Glutamatergic neuron (in vitro differentiated cells): ENCODE results near the gene CDKN2B. TPM values are rescaled to one million over a fixed set of nuclear protein-coding genes. Genes with fewer than 3 reads are reported as not detected.

ENCODE experiments used
- DNase-seq: peaks from one replicate; pipeline ENCODE4 v3.0.0; 2022
- H3K27ac Mint-ChIP-seq: one replicate; pipeline ENCODE4 v1.8.0; 2020; ENCODE audit warnings: mild to moderate bottlenecking, mixed read lengths, inconsistent platforms; ENCODE audit not compliant: unreplicated experiment
- H3K27me3 Mint-ChIP-seq: one replicate; pipeline ENCODE4 v1.8.0; 2020; ENCODE audit warnings: mild to moderate bottlenecking, moderate library complexity, mixed read lengths, inconsistent platforms; ENCODE audit not compliant: unreplicated experiment
- H3K36me3 Mint-ChIP-seq: one replicate; pipeline ENCODE4 v1.8.0; 2020; ENCODE audit warnings: mild to moderate bottlenecking, mixed read lengths, inconsistent platforms; ENCODE audit not compliant: unreplicated experiment
- H3K4me1 Mint-ChIP-seq: one replicate; pipeline ENCODE4 v1.8.0; 2020; ENCODE audit warnings: mild to moderate bottlenecking, low read depth, mixed read lengths, inconsistent platforms; ENCODE audit not compliant: unreplicated experiment
- H3K4me3 Mint-ChIP-seq: one replicate; pipeline ENCODE4 v1.8.0; 2020; ENCODE audit warnings: mild to moderate bottlenecking, mixed read lengths, inconsistent platforms; ENCODE audit not compliant: unreplicated experiment
- H3K9me3 Mint-ChIP-seq: one replicate; pipeline ENCODE4 v1.8.0; 2020; ENCODE audit warnings: mild to moderate bottlenecking, moderate library complexity, mixed read lengths, inconsistent platforms; ENCODE audit not compliant: unreplicated experiment
- CTCF ChIP-seq: fragments of 200-600 bp; sonication (generic); IDR thresholded peaks from one replicate; pipeline ENCODE4 v1.5.0; 2021; ENCODE audit not compliant: partially characterized antibody, unreplicated experiment
- total RNA-seq: library from RNA; stranded (reverse); fragmentation: NEBNext Ultra II Directional; extraction: Animal tissue kit (Norgen Biotek cat#: 25700); gene quantifications from one replicate; pipeline ENCODE4 v1.2.1, GENCODE V29; 2021; ENCODE audit not compliant: unreplicated experiment

The CDKN2B gene
- total RNA-seq, 1 donor from 2014 or later, result 0.93 TPM

- Mint-ChIP-seq H3K27me3 (peaks cover 22% of the 10 kb centered on the region), H3K4me3 (no peak overlapping the region), H3K9me3 (peaks cover 6% of the 10 kb centered on the region), H3K36me3 (no peaks in the 10 kb centered on the region), H3K4me1 (no peaks in the 10 kb centered on the region), H3K27ac (no peak overlapping the region)
- DNase-seq, result no peak
- no peak for TF ChIP-seq CTCF
These were observed 20.8 kb downstream of the CDKN2B start for GRCh38 chr9:21988056-21988990.

- Mint-ChIP-seq H3K27ac (no peak overlapping the region), H3K27me3 (peaks cover 20% of the 10 kb centered on the region), H3K9me3 (peaks cover 6% of the 10 kb centered on the region), H3K4me1 (no peaks in the 10 kb centered on the region), H3K4me3 (no peak overlapping the region), H3K36me3 (no peaks in the 10 kb centered on the region)
- DNase-seq, result no peak
- no peak for TF ChIP-seq CTCF
These were observed 23.0 kb downstream of the CDKN2B start for GRCh38 chr9:21985964-21986667.

- peaks cover 15% of the 10 kb centered on the region for H3K27me3 Mint-ChIP-seq
- DNase-seq, result no peak
- no peak for TF ChIP-seq CTCF
- H3K4me1 Mint-ChIP-seq, result no peaks in the 10 kb centered on the region
- H3K27ac Mint-ChIP-seq, result no peak overlapping the region
- peaks cover 6% of the 10 kb centered on the region for H3K9me3 Mint-ChIP-seq
- peaks cover 4% of the 10 kb centered on the region for H3K36me3 Mint-ChIP-seq
- no peak overlapping the region for H3K4me3 Mint-ChIP-seq
These were observed 25.0 kb downstream of the CDKN2B start for GRCh38 chr9:21984101-21984500.

GRCh38 chr9:21983561-21983935 is 25.6 kb downstream of the CDKN2B start:
- no peak for DNase-seq

More at GRCh38 chr9:21983561-21983935, 25.6 kb downstream of the CDKN2B start:
- no peak overlapping the region for H3K27ac Mint-ChIP-seq
- H3K9me3 Mint-ChIP-seq, result peaks cover 6% of the 10 kb centered on the region
- H3K4me1 Mint-ChIP-seq, result no peaks in the 10 kb centered on the region
- H3K27me3 Mint-ChIP-seq, result peaks cover 18% of the 10 kb centered on the region
- peaks cover 5% of the 10 kb centered on the region for H3K36me3 Mint-ChIP-seq
- TF ChIP-seq CTCF, result no peak
- no peak overlapping the region for H3K4me3 Mint-ChIP-seq
